Neuron (in vitro differentiated cells): ENCODE data around the gene CARF.
"Not testable (repeated sequence)": the region's sequence is repeated elsewhere in the genome, so short reads cannot be mapped to it uniquely, and the experiment has no call there.

Experiments
- H2AFZ ChIP-seq: one replicate; pipeline ENCODE4 v1.6.1; 2013; ENCODE audit warnings: low read depth, mild to moderate bottlenecking, inconsistent platforms, low read length, moderate library complexity
- H3K27me3 ChIP-seq: one replicate; pipeline ENCODE4 v1.6.1; 2013; ENCODE audit warnings: low read length; ENCODE audit not compliant: insufficient read depth
- H3K36me3 ChIP-seq: one replicate; pipeline ENCODE4 v1.6.1; 2013; ENCODE audit warnings: low read length; ENCODE audit not compliant: insufficient read depth
- H3K4me1 ChIP-seq: one replicate; pipeline ENCODE4 v1.6.1; 2013; ENCODE audit warnings: low read length; ENCODE audit not compliant: insufficient read depth
- H3K4me3 ChIP-seq: 2 replicates; pipeline ENCODE4 v1.5.1; 2013; ENCODE audit warnings: mild to moderate bottlenecking, low read length, moderate library complexity
- H3K9me3 ChIP-seq: one replicate; pipeline ENCODE4 v1.6.1; 2013; ENCODE audit warnings: low read length

CARF gene

DNA sequence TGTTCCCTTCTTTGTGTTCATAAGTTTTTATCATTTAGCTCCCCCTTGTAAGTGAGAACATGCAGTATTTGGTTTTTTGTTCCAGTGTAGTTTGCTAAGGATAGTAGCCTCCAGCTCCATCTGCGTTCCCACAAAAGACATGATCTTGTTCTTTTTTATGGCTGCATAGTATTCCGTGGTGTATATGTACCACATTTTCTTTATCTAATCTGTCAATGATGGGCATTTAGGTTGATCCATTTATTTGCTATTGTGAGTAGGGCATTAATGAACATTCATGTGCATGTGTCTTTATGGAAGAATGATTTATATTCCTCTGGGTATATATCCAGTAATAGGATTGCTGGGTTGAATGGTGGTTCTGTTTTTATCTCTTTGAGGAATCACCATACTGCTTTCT, 33.4 kb downstream of the CARF start:
- H3K4me1 ChIP-seq, result no peaks in the 10 kb centered on the region
- H3K4me3 ChIP-seq, result no peak overlapping the region

DNA sequence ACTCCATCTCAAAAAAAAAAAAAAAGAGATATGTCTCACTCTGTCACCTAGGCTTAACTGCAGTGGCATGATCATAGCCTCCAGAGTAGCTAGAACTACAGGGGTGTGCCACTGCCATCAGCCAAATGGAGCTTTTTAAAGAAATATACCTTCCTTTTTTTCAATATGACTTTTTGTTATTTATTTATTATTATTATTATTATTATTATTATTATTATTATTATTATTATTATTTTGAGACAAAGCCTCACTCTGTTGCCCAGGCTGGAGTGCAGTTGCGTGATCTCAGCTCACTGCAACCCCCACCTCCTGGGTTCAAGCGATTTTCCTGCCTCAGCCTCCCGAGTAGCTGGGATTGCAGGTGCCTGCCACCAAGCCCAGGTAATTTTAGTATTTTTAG, 37.3 kb downstream of the CARF start:
- not testable (repeated sequence) for H3K4me1 ChIP-seq, H3K36me3 ChIP-seq, H3K4me3 ChIP-seq, H3K9me3 ChIP-seq, H3K27me3 ChIP-seq, H2AFZ ChIP-seq

More for the DNA sequence above, 33.4 kb downstream of the CARF start:
- Histone ChIP-seq H3K36me3 (peaks cover 8% of the 10 kb centered on the region), H3K9me3 (no peaks in the 10 kb centered on the region), H3K27me3 (no peaks in the 10 kb centered on the region), H2AFZ (no peak overlapping the region)

DNA sequence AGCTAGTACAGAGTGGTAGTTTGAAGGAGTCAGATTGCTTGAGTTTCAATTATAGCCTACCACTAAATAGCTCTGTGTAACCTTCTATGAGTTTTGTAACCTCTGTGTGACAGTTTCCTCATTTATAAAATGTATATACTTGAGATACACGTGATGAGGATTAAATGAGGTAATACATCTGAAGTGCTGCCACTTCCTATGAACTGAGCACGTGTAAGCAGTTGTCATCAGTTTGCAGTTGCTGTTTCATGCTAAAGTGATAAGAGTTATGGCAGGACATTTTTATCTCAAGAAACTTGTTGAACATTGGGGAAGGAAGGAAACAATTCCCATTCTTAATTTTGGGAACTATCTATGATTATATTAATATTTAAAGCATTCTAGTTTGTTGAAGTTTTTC, 38.5 kb downstream of the CARF start:
- Histone ChIP-seq H3K27me3 (no peaks in the 10 kb centered on the region), H3K4me3 (no peak overlapping the region), H3K36me3 (peaks cover 6% of the 10 kb centered on the region), H3K9me3 (no peaks in the 10 kb centered on the region), H3K4me1 (no peaks in the 10 kb centered on the region), H2AFZ (no peak overlapping the region)

DNA sequence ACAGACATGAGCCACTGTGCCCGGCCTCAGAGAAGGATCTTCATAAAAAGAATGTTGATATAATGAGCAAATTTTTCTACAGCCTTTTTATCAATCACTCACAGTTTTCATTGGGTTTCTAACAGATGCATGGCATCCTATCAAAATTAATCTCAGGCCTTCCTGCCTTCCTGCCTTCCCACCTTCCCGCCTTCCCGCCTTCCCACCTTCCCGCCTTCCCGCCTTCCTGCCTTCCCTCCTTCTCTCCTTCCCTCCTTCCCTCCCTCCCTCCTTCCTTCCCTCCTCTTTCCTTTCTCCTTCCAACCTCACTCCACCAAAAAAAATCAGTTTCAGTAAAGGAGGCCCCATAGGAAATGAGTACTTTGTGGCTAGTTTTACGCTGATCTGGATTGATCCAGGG, 48.4 kb downstream of the CARF start:
- H3K9me3 ChIP-seq, result no peaks in the 10 kb centered on the region
- no peak overlapping the region for H2AFZ ChIP-seq
- H3K27me3 ChIP-seq, result no peaks in the 10 kb centered on the region
- no peaks in the 10 kb centered on the region for H3K4me1 ChIP-seq
- peaks cover 6% of the 10 kb centered on the region for H3K36me3 ChIP-seq
- no peak overlapping the region for H3K4me3 ChIP-seq

- H3K27me3 ChIP-seq, result no peaks in the 10 kb centered on the region
- H3K9me3 ChIP-seq, result no peaks in the 10 kb centered on the region
- H2AFZ ChIP-seq, result no peak overlapping the region
- no peak overlapping the region for H3K4me3 ChIP-seq
- no peaks in the 10 kb centered on the region for H3K4me1 ChIP-seq
- peaks cover 2% of the 10 kb centered on the region for H3K36me3 ChIP-seq
Observed at GRCh38 chr2:202963712-202964111, 51.6 kb downstream of the CARF start.

GRCh38 chr2:202965810-202966460, 53.9 kb downstream of the CARF start:
- H3K36me3 ChIP-seq, result peaks cover 2% of the 10 kb centered on the region
- no peaks in the 10 kb centered on the region for H3K4me1 ChIP-seq
- H3K9me3 ChIP-seq, result no peaks in the 10 kb centered on the region
- H2AFZ ChIP-seq, result no peak overlapping the region
- no peak overlapping the region for H3K4me3 ChIP-seq
- H3K27me3 ChIP-seq, result no peaks in the 10 kb centered on the region

DNA sequence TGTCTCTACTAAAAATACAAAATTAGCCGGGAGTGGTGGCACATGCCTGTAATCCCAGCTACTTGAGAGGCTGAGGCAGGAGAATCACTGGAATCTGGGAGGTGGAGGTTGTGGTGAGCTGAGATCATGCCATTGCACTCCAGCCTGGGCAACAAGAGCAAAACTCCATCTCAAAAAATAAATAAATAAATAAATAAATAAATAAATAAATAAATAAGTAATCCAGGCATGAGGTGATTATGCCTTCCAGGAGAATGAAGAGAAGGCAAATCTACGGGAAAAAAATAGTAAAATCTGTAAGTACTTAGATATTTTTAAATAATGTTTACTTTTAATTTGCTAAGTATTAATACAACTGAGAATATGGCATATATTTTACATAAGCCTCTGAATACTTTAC, 57.3 kb downstream of the CARF start:
- not testable (repeated sequence) for H3K27me3 ChIP-seq, H3K4me3 ChIP-seq, H2AFZ ChIP-seq, H3K36me3 ChIP-seq, H3K4me1 ChIP-seq, H3K9me3 ChIP-seq

GRCh38 chr2:202976809-202977208, 64.7 kb downstream of the CARF start:
- H3K9me3 ChIP-seq, result peaks cover 6% of the 10 kb centered on the region

GRCh38 chr2:202982779-202983491, 70.9 kb downstream of the CARF start:
- Histone ChIP-seq H3K4me1 (no peaks in the 10 kb centered on the region), H3K27me3 (no peaks in the 10 kb centered on the region), H3K36me3 (peaks cover 17% of the 10 kb centered on the region), H2AFZ (no peak overlapping the region), H3K9me3 (peaks cover 9% of the 10 kb centered on the region), H3K4me3 (no peak overlapping the region)

More at GRCh38 chr2:202976809-202977208, 64.7 kb downstream of the CARF start:
- no peaks in the 10 kb centered on the region for H3K4me1 ChIP-seq
- peaks cover 16% of the 10 kb centered on the region for H3K36me3 ChIP-seq
- H3K27me3 ChIP-seq, result no peaks in the 10 kb centered on the region
- H3K4me3 ChIP-seq, result no peak overlapping the region
- H2AFZ ChIP-seq, result no peak overlapping the region

DNA sequence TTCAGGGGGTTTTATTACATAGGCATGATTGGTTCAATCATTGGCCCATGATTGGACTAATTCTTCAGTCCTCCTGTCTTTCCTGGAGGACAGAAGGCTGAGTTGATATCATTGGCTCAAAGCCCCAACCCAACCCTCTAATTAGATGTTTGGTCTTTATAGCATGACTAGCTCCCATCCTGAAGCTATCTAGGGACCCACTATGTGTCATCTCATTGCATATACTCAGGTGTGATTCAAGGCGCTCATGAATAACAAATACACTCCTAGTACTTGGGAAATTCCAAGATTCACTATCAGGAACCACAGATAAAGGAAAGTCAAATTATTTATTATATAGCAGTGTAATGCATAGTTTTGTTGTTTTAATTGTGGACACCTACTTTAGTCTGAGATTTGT, 77.7 kb downstream of the CARF start:
- Histone ChIP-seq H3K9me3 (no peaks in the 10 kb centered on the region), H3K27me3 (no peaks in the 10 kb centered on the region), H3K36me3 (no peaks in the 10 kb centered on the region), H2AFZ (no peak overlapping the region), H3K4me1 (no peaks in the 10 kb centered on the region), H3K4me3 (no peak overlapping the region)

- no peaks in the 10 kb centered on the region for H3K36me3 ChIP-seq
- H3K9me3 ChIP-seq, result no peaks in the 10 kb centered on the region
- H3K27me3 ChIP-seq, result no peaks in the 10 kb centered on the region
- no peak overlapping the region for H3K4me3 ChIP-seq
- no peak overlapping the region for H2AFZ ChIP-seq
- no peaks in the 10 kb centered on the region for H3K4me1 ChIP-seq
Observed at GRCh38 chr2:202990501-202990900, 78.4 kb downstream of the CARF start.

GRCh38 chr2:202997113-202997512, 85.0 kb downstream of the CARF start:
- not testable (repeated sequence) for H2AFZ ChIP-seq, H3K4me1 ChIP-seq, H3K36me3 ChIP-seq, H3K27me3 ChIP-seq, H3K4me3 ChIP-seq, H3K9me3 ChIP-seq

DNA sequence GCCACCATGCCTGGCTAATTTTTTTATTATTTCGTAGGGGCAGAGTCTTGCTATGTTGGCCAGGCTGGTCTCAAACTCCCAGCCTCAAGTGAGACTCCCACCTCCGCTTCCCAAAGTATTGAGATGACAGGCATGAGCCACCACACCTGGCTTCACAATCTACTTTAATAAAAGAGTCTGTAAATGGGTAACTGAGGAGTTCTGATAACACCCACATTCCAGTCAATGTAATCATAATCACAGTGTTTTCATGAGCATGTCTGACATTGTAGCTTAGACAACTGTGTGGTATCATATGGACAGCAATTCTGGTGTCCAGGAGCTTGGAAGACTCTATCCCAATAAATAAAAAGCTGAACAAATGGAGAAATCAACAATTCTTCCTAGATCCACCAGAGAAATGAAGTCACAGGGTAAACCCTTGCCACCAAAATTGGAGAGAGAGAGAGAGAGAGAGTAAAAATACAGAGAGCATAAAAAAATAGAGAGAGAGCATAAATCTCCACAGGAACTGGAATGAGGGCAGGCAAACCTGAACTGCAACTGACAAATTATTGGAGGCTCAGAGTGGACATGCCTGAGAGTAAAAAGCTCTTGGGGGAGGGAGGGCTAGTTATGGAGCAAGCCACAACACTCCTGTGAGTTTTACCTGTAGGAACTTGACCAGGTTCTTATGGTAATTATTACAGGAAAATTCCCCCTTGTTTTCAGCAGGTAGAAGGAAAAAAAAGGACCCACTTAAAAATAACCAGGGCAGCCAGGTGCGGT, 90.2 kb downstream of the CARF start:
- H3K9me3 ChIP-seq, result no peaks in the 10 kb centered on the region
- no peaks in the 10 kb centered on the region for H3K36me3 ChIP-seq
- no peak overlapping the region for H3K4me3 ChIP-seq
- H3K27me3 ChIP-seq, result no peaks in the 10 kb centered on the region
- H3K4me1 ChIP-seq, result peaks cover 6% of the 10 kb centered on the region
- no peak overlapping the region for H2AFZ ChIP-seq
